ENCODE measurements around the gene ALDH9A1.

GRCh38 chr1:165666152-165666825 is 32.1 kb downstream of the ALDH9A1 start:
- TF ChIP-seq CTCF (IDR thresholded peaks at IDR 0.05): no peak
- no peak for TF ChIP-seq POLR2A (IDR thresholded peaks at IDR 0.05)
